GM21447 (cell line): ENCODE measurements around the gene PRPH2.
"Not testable (repeated sequence)": the region's sequence is repeated elsewhere in the genome, so short reads cannot be mapped to it uniquely, and the experiment has no call there.

Experiments
- ATAC-seq: cut with Tn5 transposase; IDR thresholded peaks from one replicate; pipeline ENCODE4 v1.9.1; 2021; ENCODE audit not compliant: unreplicated experiment

The PRPH2 gene

GRCh38 chr6:42702200-42702599 lies 20.2 kb downstream of the PRPH2 start:
- ATAC-seq: no peak

GRCh38 chr6:42698217-42698616 lies 24.2 kb downstream of the PRPH2 start:
- ATAC-seq: no peak

- no peak for ATAC-seq
Measured at GRCh38 chr6:42697268-42697655, 25.1 kb downstream of the PRPH2 start.

- no peak for ATAC-seq
Measured at GRCh38 chr6:42696526-42697267, 25.7 kb downstream of the PRPH2 start.

- ATAC-seq: no peak
Measured at GRCh38 chr6:42694586-42694985, 27.8 kb downstream of the PRPH2 start.

- peak; percentile 64 for ATAC-seq
Measured at GRCh38 chr6:42693725-42694323, 28.6 kb downstream of the PRPH2 start.

GRCh38 chr6:42692137-42692911 lies 30.1 kb downstream of the PRPH2 start:
- ATAC-seq: no peak

- ATAC-seq: no peak
Measured at GRCh38 chr6:42690872-42691271, 31.5 kb downstream of the PRPH2 start.

- no peak for ATAC-seq
Measured at GRCh38 chr6:42690151-42690702, 32.2 kb downstream of the PRPH2 start.

GRCh38 chr6:42689371-42689770 lies 33.0 kb downstream of the PRPH2 start:
- no peak for ATAC-seq

GRCh38 chr6:42688281-42688680 lies 34.1 kb downstream of the PRPH2 start:
- ATAC-seq: no peak

GRCh38 chr6:42679358-42679757 lies 43.0 kb downstream of the PRPH2 start:
- no peak for ATAC-seq

GRCh38 chr6:42674780-42675179 lies 47.6 kb downstream of the PRPH2 start:
- no peak for ATAC-seq

GRCh38 chr6:42674368-42674767 lies 48.0 kb downstream of the PRPH2 start:
- not testable (repeated sequence) for ATAC-seq

GRCh38 chr6:42664718-42665117 lies 57.7 kb downstream of the PRPH2 start:
- ATAC-seq: no peak

- no peak for ATAC-seq
Measured at GRCh38 chr6:42661540-42662153, 60.8 kb downstream of the PRPH2 start.

- ATAC-seq: no peak
Measured at GRCh38 chr6:42659806-42660205, 62.6 kb downstream of the PRPH2 start.

GRCh38 chr6:42653851-42654250 lies 68.5 kb downstream of the PRPH2 start:
- no peak for ATAC-seq

GRCh38 chr6:42652024-42652746 lies 70.2 kb downstream of the PRPH2 start:
- no peak for ATAC-seq
